Measurements from ENCODE around the gene DNAJC15. TPM values are rescaled to one million over a fixed set of nuclear protein-coding genes. Genes with fewer than 3 reads are reported as not detected.

Gene DNAJC15
- total RNA-seq, 2 experiments from 2014 or later, result 14.6 to 16.3 TPM

DNA sequence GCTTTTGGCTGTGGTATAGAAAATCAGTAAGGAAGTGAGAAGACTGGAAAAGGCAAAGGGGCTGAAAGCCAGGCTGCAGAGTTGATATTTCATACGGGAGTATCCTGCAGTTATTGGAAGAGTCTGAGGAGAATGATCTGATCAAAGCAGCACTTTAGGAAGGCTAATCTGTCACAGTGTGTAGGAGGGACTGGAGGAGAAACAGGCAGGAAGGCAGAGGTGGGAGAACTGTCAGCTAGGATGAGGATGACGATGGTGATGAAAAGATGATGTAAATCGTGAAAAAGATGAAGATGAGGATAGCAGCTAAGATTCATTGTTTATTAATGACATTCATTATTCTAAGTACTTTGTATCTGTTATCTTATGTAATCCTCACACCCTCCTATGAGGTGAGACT lies 123.0 kb downstream of the DNAJC15 start:
- peaks cover 25% of the 10 kb centered on the region for H3K27me3 Mint-ChIP-seq
- no peak overlapping the region for H3K27ac Mint-ChIP-seq
- no peak overlapping the region for H3K4me3 Mint-ChIP-seq
- CTCF ChIA-PET, result no interaction called here
- no peaks in the 10 kb centered on the region for H3K4me1 Mint-ChIP-seq
- no peaks in the 10 kb centered on the region for H3K9me3 Mint-ChIP-seq
- POLR2A ChIA-PET, result no interaction called here
- H3K36me3 Mint-ChIP-seq (ENCODE audit: low read depth), result no peaks in the 10 kb centered on the region
- no peak for DNase-seq

DNA sequence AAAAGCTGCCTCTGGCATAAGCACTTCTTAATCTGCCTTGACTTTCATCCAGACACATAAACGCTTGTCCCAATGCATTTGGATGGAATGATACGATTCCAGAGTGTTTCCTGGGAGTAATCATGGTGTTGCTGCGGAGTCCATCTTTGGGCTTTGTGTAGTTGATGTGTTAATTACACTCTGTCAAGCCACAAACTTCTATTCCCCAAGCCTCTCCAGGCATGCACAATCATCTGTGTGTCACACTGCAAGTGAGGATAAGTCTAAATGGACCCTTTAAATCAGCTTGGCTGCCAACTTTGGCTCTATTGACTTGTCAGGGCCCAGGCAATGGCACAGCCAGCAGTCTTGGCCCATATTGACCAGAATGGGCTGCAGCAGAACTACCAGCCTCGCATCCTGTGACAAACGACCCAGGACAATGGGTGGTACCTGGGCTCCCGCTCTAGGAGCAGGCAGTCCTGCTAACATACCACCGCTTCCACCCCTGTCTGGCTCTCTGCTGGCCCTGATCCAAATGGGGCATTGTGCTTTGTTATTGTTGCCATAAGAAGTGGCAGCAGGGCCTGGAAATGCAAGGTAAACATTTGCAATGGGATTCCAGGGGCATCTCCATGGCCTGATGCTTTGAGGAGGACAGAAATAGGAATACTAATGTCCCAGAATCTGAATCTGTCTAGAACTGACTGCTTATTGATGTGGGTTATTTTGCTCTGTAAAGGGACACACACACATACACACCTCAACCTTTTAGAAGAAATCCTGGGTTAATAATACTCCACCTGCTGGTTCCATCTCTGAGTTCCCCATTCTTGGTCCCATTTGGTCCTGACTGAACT lies 127.2 kb downstream of the DNAJC15 start:
- Mint-ChIP-seq H3K9me3 (no peaks in the 10 kb centered on the region), H3K36me3 (ENCODE audit: low read depth) (no peaks in the 10 kb centered on the region), H3K27ac (no peak overlapping the region), H3K4me3 (no peak overlapping the region), H3K4me1 (no peaks in the 10 kb centered on the region), H3K27me3 (peaks cover 18% of the 10 kb centered on the region)
- ChIA-PET POLR2A (no interaction called here), CTCF (no interaction called here)
- no peak for DNase-seq

DNA sequence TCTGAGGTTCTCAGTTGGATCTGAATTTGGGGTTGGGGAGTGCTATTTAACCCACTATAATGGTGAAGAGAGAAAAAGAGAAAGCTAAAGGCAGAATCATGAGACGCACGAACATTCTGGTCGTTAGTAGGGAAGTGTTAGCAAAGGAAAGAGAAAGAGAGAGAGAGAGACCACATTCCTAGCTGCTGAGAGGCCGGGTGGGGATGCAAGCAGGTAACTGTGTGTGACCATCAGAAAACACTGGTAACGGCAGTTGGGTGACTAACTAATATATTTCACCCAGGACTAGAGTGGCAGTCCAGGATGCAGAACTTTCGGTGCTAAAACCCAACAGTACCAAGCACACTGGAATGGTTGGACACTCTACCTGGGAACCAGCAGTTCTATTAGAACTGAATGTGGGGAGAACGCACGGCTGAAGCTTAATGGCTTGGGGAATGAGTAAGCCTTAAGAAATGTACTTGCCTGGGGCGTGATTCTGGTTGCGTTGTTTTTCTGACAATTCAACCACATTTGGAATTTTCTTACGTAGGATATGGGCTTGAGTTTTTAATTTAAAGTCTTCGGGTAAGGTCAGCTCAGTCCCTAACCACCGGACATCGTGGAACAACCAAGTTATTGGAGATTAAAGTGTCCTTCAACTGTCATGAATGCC lies 130.2 kb downstream of the DNAJC15 start:
- POLR2A ChIA-PET, result no interaction called here
- no peaks in the 10 kb centered on the region for H3K9me3 Mint-ChIP-seq
- no peak overlapping the region for H3K27ac Mint-ChIP-seq
- peaks cover 12% of the 10 kb centered on the region for H3K27me3 Mint-ChIP-seq
- CTCF ChIA-PET, result no interaction called here
- no peak for DNase-seq
- H3K4me3 Mint-ChIP-seq, result no peak overlapping the region
- no peaks in the 10 kb centered on the region for H3K36me3 Mint-ChIP-seq (ENCODE audit: low read depth)
- H3K4me1 Mint-ChIP-seq, result no peaks in the 10 kb centered on the region

DNA sequence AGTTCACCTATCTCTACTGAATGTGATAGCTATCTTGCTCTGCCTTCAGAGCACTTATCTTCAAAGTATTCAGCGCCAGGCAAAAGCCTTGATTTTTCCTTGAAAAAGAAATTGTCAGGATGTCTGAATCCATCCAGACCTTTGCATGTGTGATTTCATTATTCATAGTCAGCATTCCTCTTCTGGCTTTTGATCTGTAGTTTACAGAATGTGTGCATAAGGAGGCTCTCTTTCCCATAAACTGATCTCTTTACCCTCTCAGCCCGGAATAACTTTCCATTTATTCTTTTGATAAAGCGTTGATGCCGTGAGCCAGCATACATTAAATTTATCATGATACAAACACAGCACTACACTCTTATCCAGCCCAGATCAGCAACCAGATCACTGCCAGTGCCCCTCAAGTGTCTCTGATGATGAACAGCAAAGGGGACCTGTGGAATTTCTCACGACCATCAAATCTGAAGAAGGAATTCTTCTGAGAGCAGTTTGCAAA lies 130.8 kb downstream of the DNAJC15 start:
- CTCF ChIA-PET, result no interaction called here
- no peak overlapping the region for H3K27ac Mint-ChIP-seq

DNA sequence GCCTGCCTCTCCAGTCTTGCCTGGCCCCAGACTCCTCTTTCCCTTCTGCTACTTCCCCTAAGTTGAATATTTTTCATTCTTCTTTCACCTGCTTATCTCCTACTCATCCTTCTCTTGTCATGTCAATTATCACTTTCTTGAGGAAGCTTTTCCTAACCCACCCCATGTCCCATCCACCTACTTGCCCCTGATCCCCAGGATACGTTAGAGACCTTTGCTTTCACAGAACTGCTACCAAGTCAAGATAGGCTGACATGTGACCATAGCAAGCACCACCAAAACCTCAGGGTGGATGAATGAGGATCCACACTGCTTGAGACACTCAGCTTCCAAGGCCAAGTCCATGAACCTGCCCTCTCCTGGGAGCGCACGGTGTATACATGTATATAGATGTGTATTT lies 131.5 kb downstream of the DNAJC15 start:
- no peak overlapping the region for H3K4me3 Mint-ChIP-seq
- no peaks in the 10 kb centered on the region for H3K4me1 Mint-ChIP-seq
- H3K27me3 Mint-ChIP-seq, result peaks cover 5% of the 10 kb centered on the region
- no peak overlapping the region for H3K27ac Mint-ChIP-seq
- POLR2A ChIA-PET, result no interaction called here
- H3K36me3 Mint-ChIP-seq (ENCODE audit: low read depth), result no peaks in the 10 kb centered on the region
- CTCF ChIA-PET, result no interaction called here
- H3K9me3 Mint-ChIP-seq, result no peaks in the 10 kb centered on the region
- no peak for DNase-seq

More for the DNA sequence above, 130.8 kb downstream of the DNAJC15 start:
- Mint-ChIP-seq H3K4me3 (no peak overlapping the region), H3K27me3 (peaks cover 5% of the 10 kb centered on the region), H3K4me1 (no peaks in the 10 kb centered on the region), H3K36me3 (ENCODE audit: low read depth) (no peaks in the 10 kb centered on the region), H3K9me3 (no peaks in the 10 kb centered on the region)
- POLR2A ChIA-PET, result no interaction called here
- DNase-seq, result no peak

DNA sequence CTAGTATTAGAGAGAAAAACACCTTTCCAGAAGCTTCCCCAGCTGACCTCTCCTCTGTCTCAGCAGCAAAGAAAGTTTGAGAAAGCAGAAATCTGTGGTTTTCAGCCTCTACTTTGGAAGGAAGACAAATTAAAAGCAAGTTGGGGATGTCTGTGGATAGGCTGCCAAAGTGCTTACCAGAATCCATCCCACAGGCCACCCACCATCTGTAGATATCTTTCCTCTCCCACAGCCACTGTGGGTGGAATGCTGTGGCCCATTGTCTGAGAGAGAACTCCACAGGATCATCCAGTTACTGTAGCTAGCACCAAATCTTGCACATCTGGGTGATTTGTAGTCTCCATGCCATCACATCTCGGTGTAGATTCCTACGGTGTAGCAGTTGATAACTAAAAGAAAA lies 133.5 kb downstream of the DNAJC15 start:
- Mint-ChIP-seq H3K9me3 (no peaks in the 10 kb centered on the region), H3K4me1 (no peaks in the 10 kb centered on the region), H3K36me3 (ENCODE audit: low read depth) (no peaks in the 10 kb centered on the region), H3K4me3 (no peak overlapping the region), H3K27me3 (no peaks in the 10 kb centered on the region), H3K27ac (no peak overlapping the region)
- no peak for DNase-seq
- CTCF ChIA-PET, result no interaction called here
- POLR2A ChIA-PET, result no interaction called here

DNA sequence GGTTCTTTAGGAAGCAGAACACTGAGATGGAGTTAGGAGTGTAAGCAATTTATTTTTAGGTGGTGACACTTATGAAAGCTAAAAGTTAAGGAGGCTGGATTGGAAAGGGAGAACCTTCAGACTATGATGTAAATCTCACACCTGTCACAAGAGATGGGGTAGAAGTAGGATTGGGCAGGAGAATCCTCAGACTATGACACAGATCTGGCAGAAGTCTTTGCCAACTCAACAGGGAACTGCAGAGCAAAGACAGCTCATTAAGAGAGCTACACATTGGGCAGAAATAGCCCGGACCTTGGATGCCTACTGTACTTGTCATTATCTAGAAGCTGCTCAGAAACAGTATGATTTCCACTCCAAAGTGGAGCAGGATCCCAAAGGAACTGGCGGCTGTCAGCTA lies 134.4 kb downstream of the DNAJC15 start:
- H3K27me3 Mint-ChIP-seq, result no peaks in the 10 kb centered on the region
- H3K4me3 Mint-ChIP-seq, result no peak overlapping the region
- ChIA-PET CTCF (no interaction called here), POLR2A (no interaction called here)
- no peak overlapping the region for H3K27ac Mint-ChIP-seq
- no peaks in the 10 kb centered on the region for H3K36me3 Mint-ChIP-seq (ENCODE audit: low read depth)
- DNase-seq, result no peak
- H3K4me1 Mint-ChIP-seq, result no peaks in the 10 kb centered on the region
- H3K9me3 Mint-ChIP-seq, result no peaks in the 10 kb centered on the region

DNA sequence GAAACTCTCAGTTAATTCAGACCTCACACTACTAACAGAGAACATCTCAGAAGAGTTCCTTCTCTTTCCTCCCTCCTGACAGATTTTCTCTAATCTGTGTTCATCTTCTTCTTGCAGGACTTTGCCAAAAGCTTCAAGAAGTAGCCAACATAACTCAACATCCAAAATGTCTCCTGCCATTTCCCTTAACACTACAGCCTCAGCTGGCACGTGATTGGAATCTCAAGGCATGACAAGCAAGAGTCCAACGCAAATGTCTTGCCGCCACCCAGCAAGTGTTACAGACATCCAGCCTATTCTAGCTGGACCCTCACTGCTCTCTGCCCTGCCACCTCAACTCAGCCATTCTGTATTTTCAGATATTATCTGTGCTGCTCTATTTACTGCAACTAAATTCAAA lies 135.1 kb downstream of the DNAJC15 start:
- Mint-ChIP-seq H3K27me3 (no peaks in the 10 kb centered on the region), H3K27ac (no peak overlapping the region), H3K36me3 (ENCODE audit: low read depth) (no peaks in the 10 kb centered on the region), H3K4me3 (no peak overlapping the region), H3K9me3 (no peaks in the 10 kb centered on the region), H3K4me1 (no peaks in the 10 kb centered on the region)
- ChIA-PET CTCF (no interaction called here), POLR2A (no interaction called here)
- no peak for DNase-seq

DNA sequence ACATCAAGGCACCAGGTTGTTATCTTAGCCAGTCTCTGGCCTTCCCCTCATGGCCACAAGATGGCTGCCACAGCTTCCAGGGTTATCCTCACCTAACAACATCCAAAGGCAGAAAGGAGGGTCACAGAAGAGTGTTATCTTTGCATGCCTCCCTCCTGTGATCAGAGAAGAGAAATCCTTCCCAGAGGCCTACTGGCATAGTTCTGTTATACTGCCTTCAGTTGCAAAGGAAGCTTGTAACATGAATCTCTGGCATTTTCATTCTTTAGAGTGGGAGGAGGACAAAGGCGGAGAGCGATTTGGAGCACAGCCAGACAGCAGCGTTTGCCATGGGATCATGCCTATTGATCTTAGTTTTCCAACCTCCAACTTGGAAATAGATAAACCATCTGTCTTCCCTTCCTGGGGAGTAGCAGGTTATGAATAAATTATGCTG lies 135.7 kb downstream of the DNAJC15 start:
- CTCF ChIA-PET, result interaction anchor here (0.6 kb wide), 1 partner anchor 19 kb away, joined by 5 read pairs; no protein-coding TSS in a partner anchor

More for the DNA sequence above, 135.7 kb downstream of the DNAJC15 start:
- Mint-ChIP-seq H3K4me3 (no peak overlapping the region), H3K27me3 (no peaks in the 10 kb centered on the region), H3K27ac (no peak overlapping the region), H3K9me3 (no peaks in the 10 kb centered on the region), H3K36me3 (ENCODE audit: low read depth) (no peaks in the 10 kb centered on the region), H3K4me1 (no peaks in the 10 kb centered on the region)
- DNase-seq, result no peak
- POLR2A ChIA-PET, result no interaction called here

Other genes starting within 250 kb of the DNAJC15 start
- not detected for gene FAM216B, start 242.0 kb upstream of the DNAJC15 start, total RNA-seq
- 100 to 1,000 TPM; 128 to 135 TPM for gene EPSTI1, start 31.3 kb upstream of the DNAJC15 start, total RNA-seq

All from activated CD4-positive, alpha-beta memory T cell treated with anti-CD3 and anti-CD28 coated beads, Interleukin-2, amount 10 ng/mL, durations not matched to agents 7 days and 5 days (primary cell).